NCI-H146 treated with DMSO at 0.1 percent for 48 hours (cell line): Measurements from ENCODE around the gene MELTF.

Experiments
- DNase-seq: peaks from one replicate; lab custom pipeline; 2025; ENCODE audit not compliant: unreplicated experiment; lab: John Stamatoyannopoulos, UW

The MELTF gene

GRCh38 chr3:196995027-196995426 lies 34.6 kb downstream of the MELTF start:
- no peak for DNase-seq

- DNase-seq: no peak
Measured at GRCh38 chr3:196994056-196994455, 35.6 kb downstream of the MELTF start.

GRCh38 chr3:196992461-196993065 lies 37.1 kb downstream of the MELTF start:
- DNase-seq: no peak

DNA sequence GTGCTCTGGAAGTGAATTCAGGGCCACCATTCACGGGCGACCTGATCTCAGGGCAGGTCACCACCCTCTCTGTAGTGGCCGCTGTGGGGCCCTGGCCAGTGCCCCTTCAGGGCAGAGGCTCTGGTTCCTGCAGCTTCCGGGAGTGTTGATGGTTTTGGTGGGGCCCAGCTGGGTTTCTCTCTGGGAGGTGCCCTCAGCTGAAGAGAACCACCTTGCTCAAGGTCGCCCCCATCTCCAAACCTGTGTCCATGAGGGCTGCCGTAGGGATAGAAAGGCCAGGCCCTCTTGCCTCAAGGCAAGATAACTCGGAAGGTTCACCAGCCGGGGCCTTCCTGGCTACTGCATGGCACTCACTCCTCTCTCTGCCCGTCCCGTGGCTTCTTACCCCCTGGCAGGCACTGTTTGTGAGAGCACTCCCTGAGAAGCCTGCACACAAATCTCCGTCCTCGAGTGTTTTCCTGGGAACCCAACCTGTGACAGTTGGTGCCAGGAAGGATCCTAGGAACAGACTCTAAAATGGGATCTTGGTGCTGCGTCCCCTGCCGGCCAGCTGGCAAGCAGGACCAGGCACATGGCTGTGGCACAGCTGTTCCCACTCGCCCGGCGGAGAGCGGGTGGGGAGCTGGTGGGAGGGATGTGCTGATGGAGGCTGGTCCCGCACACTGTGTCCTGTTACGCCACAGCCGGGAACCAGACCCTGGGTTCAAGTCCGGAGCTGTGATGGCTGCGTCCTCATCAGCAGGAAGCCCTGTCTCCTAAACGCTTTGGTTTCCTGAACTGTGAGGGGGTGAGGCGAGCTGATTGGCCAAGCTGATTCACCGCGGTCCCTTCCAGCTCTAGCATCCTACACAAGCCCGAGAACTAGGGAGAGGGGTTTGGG lies 37.8 kb downstream of the MELTF start:
- no peak for DNase-seq

- DNase-seq: no peak
Measured at GRCh38 chr3:196990601-196991007, 39.0 kb downstream of the MELTF start.

GRCh38 chr3:196989721-196990262 lies 39.8 kb downstream of the MELTF start:
- DNase-seq: peak; percentile 14

- no peak for DNase-seq
Measured at GRCh38 chr3:196988241-196989029, 41.2 kb downstream of the MELTF start.

DNA sequence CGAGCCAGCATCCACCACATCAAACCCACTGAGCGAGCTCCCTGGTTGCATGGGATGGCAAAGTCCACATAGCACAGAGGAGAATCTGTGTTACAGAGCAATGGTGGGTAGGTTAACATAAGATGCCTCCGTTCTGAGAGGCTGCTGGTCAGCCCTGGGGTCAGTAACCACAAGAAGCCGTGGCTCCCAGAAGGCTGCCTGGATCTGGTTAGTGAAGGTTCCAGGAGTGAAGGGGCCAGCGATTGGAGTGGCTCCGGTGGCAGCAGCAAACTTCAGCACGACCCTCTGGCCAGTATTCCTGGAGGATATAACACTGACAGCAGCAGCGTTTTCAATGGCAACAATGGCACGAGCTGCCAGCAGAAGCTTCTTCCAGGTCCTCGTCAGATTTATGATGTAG lies 42.6 kb downstream of the MELTF start:
- DNase-seq: no peak

GRCh38 chr3:196985954-196986885 lies 43.4 kb downstream of the MELTF start:
- DNase-seq: no peak

GRCh38 chr3:196985298-196985697 lies 44.3 kb downstream of the MELTF start:
- DNase-seq: no peak

- DNase-seq: no peak
Measured at GRCh38 chr3:196983186-196983585, 46.4 kb downstream of the MELTF start.

GRCh38 chr3:196981657-196982056 lies 48.0 kb downstream of the MELTF start:
- DNase-seq: no peak

DNA sequence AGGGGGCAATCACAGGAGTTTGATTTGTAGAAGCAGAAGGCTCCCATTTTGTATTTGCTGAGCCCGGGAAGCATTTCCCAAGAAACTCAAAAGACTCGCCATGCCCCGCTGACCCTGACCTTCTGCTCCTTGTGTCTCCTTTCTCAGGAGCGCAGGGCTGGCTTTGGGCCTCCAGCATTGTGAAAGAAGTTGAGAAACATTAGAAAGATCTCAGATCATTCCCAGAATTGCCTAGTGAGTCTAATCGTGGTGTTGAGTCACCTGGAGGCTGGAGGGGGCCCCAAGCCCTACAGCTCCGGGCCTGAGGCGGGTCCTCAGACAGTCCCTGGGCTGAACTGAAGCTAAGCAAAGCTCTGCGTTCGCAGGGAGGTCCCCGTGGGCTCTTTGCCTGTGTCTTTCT lies 50.1 kb downstream of the MELTF start:
- no peak for DNase-seq

- DNase-seq: no peak
Measured at GRCh38 chr3:196976941-196977340, 52.7 kb downstream of the MELTF start.

DNA sequence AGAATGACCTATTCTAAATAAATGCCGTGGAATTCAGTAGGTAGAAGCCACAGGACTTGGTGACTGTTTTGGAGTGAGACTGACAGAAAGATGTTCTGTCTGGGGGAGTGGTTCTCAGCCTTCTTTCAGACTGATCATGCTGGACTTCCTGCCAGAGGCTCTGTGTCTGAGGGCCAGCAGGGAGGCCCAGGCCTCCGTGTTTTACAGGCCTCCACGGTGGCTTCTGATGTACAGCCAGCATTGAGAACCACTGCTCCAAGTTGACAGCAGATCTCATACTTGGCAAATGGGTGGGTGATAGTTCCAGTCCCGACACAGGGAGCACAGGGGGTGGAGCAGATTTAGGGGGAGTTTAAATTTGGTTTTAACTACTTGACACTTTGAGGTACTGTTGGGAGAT lies 54.3 kb downstream of the MELTF start:
- DNase-seq: no peak

GRCh38 chr3:196974661-196975060 lies 55.0 kb downstream of the MELTF start:
- DNase-seq: no peak

DNA sequence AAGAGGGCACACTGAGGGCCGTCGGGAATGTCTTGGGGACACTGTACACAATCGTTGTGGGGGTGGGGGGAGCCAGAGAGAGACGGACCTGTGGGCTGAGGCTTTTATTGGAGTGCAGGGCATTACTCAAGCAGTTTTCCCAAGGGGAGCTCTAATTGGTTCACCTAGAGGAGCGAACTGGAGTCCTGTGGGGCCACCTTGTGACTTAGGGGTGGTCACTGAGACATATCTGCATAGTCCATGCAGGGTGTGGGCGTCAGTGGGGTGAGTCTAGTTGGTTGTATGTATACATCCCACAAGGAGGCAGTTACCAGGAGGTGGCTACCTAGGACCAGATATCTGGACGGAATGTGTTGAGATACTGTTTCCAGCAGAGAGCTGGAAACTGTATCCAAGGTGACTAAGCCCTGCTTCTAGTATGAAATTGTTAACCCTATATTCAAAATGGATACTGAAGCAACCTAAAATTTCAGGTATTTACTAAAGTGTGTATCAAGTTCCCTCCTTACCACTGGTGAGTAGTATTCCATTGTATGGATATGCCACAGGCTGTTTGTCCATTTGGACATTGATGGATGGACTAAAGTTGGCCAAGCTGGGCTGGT lies 58.4 kb downstream of the MELTF start:
- DNase-seq: no peak

DNA sequence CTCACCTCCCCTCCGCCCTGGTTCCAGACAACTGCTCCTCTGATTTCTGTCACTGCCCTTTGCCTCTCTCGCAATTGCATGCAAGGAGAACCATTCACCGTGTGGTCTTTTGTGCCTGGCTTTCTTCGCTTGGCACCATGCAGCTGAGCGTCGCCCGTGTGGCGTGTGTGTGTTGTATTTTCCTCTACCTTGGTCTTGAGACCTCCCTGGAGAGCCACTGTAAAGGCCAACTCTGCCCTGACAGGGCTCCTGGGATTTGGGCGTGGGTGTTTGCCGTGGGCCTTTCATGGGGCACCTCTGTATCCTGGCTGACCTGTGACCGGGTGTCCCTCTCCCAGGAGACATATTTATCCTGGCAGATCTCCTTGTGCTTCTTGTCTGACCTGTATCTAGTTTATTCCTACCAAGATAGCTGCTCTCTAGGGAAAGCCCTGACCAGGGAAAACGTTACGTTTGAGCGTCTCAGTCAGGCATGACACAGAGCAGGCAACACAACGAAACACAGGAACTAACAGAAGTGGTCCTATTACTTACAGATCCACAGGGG lies 59.0 kb downstream of the MELTF start:
- DNase-seq: no peak

DNA sequence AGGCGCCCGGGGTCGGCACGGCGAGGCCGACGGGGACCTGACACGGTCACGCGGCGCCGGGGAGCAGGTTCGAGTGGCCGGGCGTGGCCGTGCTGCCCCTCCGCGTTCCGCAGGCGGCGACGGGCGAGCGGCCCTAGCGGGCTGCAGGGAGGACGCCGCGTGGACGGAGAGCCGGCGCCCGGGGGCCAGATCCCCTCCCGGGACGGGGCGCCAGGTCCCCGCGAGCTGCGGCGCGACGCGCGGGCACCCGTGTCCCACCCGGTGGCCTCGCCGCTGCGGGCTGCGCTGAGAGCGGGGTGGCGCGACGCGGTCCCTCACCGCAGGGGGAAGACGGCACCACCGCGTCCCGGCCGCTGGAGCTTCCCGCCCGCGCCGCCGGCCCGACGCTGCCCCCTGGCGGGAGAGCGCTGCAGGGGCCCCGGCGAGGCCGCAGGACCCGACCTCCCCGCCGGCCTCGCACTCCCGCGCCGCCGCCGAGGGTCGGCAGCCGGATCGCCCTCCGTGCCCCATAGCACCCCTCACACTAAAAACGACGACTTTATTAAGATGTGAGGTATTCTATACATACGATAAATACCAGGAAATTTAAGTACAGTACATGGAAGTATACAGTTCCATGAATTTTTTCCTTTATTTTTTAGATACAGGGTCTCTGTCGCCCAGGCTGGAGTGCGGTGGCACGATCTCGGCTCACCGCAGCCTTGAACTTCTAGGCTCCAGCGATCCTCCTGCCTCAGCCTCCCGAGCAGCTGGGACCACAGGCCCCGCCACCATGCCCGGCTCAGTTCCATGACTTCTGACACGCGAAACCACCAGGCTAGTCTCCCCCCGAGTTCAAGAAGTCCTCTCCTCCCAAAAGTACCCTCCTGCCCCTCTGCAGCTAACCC lies 59.7 kb downstream of the MELTF start:
- DNase-seq: peak; percentile 35
